ENCODE results near the gene SPRED2.

The SPRED2 gene

GRCh38 chr2:65309699-65310098, 122.7 kb downstream of the SPRED2 start:
- TF ChIP-seq, protein P1, sequence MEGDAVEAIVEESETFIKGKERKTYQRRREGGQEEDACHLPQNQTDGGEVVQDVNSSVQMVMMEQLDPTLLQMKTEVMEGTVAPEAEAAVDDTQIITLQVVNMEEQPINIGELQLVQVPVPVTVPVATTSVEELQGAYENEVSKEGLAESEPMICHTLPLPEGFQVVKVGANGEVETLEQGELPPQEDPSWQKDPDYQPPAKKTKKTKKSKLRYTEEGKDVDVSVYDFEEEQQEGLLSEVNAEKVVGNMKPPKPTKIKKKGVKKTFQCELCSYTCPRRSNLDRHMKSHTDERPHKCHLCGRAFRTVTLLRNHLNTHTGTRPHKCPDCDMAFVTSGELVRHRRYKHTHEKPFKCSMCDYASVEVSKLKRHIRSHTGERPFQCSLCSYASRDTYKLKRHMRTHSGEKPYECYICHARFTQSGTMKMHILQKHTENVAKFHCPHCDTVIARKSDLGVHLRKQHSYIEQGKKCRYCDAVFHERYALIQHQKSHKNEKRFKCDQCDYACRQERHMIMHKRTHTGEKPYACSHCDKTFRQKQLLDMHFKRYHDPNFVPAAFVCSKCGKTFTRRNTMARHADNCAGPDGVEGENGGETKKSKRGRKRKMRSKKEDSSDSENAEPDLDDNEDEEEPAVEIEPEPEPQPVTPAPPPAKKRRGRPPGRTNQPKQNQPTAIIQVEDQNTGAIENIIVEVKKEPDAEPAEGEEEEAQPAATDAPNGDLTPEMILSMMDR (IDR thresholded peaks at IDR 0.05; ENCODE audit: low read length, missing control alignments): no peak
- no peak for DNase-seq (ENCODE audit: low read depth)

GRCh38 chr2:65305934-65306333, 126.5 kb downstream of the SPRED2 start:
- TF ChIP-seq, protein P1 (IDR thresholded peaks at IDR 0.05; ENCODE audit: low read length, missing control alignments): no peak
- H3K4me3 ChIP-seq (replicated peaks; ENCODE audit: low read depth, low read length): no peak overlapping the region
- no peak for DNase-seq (ENCODE audit: low read depth)

More at GRCh38 chr2:65309699-65310098, 122.7 kb downstream of the SPRED2 start:
- H3K4me3 ChIP-seq (replicated peaks; ENCODE audit: low read depth, low read length): no peak overlapping the region

- no peak overlapping the region for H3K4me3 ChIP-seq (replicated peaks; ENCODE audit: low read depth, low read length)
- TF ChIP-seq, protein P1 (IDR thresholded peaks at IDR 0.05; ENCODE audit: low read length, missing control alignments): no peak
- DNase-seq (ENCODE audit: low read depth): peak; percentile 66
Measured at GRCh38 chr2:65300761-65301711, 131.4 kb downstream of the SPRED2 start.

DNA sequence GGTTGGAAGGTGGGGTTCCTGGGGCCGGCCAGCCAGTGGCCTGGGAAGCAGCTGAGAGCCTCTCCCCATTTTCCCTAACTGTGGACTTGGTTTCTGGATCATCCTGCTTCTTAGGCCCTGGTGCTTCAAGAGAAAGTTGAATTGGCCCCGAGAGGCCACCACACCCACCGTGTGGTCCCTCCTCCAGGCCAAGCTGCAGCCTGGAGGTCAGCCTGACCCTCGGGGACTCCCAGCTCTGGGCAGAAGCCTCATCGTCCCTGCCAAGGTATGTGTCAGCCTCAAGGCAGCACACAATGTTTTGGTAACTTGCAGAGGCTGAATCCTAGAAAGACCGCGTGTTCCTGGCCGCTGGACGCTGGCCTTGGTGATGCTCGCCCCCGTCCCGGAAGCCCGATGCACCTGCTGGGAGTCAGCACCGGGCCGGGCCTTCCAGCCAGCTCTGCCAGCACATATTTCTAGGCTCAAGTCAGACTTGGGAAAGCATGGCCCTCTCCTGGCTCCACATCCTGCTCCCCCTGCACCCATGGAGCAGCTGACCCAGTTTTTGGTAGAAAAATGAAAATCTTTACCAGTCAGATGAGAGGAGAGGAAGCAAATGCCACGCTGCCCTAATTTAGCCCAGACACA, 132.2 kb downstream of the SPRED2 start:
- no peak overlapping the region for H3K4me3 ChIP-seq (replicated peaks; ENCODE audit: low read depth, low read length)
- TF ChIP-seq, protein P1 (IDR thresholded peaks at IDR 0.05; ENCODE audit: low read length, missing control alignments): no peak
- peak; percentile 51 for DNase-seq (ENCODE audit: low read depth)

- TF ChIP-seq, protein P1 (IDR thresholded peaks at IDR 0.05; ENCODE audit: low read length, missing control alignments): no peak
- H3K4me3 ChIP-seq (replicated peaks; ENCODE audit: low read depth, low read length): no peak overlapping the region
- no peak for DNase-seq (ENCODE audit: low read depth)
Measured at GRCh38 chr2:65299246-65299645, 133.2 kb downstream of the SPRED2 start.

GRCh38 chr2:65298089-65298488, 134.3 kb downstream of the SPRED2 start:
- H3K4me3 ChIP-seq (replicated peaks; ENCODE audit: low read depth, low read length): no peak overlapping the region
- DNase-seq (ENCODE audit: low read depth): no peak
- TF ChIP-seq, protein P1 (IDR thresholded peaks at IDR 0.05; ENCODE audit: low read length, missing control alignments): no peak

All from fibroblast of pulmonary artery (primary cell).